ENCODE measurements around the gene EEF1AKMT2.
A peak's percentile ranks its signal among the peaks of the same experiment; 100 is the strongest.
"Not testable (repeated sequence)": the region's sequence is repeated elsewhere in the genome, so short reads cannot be mapped to it uniquely, and the experiment has no call there.

EEF1AKMT2 gene

GRCh38 chr10:124755581-124755980, 36.1 kb downstream of the EEF1AKMT2 start:
- DNase-seq (ENCODE audit: low spot score) = no peak

GRCh38 chr10:124754227-124754626, 37.5 kb downstream of the EEF1AKMT2 start:
- no peak for DNase-seq (ENCODE audit: low spot score)

- no peak for DNase-seq (ENCODE audit: low spot score)
Measured at GRCh38 chr10:124748953-124749645, 42.6 kb downstream of the EEF1AKMT2 start.

GRCh38 chr10:124748166-124748565, 43.5 kb downstream of the EEF1AKMT2 start:
- DNase-seq (ENCODE audit: low spot score) = no peak

- DNase-seq (ENCODE audit: low spot score) = no peak
Measured at GRCh38 chr10:124747745-124748144, 43.9 kb downstream of the EEF1AKMT2 start.

- no peak for DNase-seq (ENCODE audit: low spot score)
Measured at GRCh38 chr10:124746992-124747391, 44.7 kb downstream of the EEF1AKMT2 start.

GRCh38 chr10:124746447-124746846, 45.2 kb downstream of the EEF1AKMT2 start:
- not testable (repeated sequence) for DNase-seq (ENCODE audit: low spot score)

GRCh38 chr10:124745673-124746072, 46.0 kb downstream of the EEF1AKMT2 start:
- DNase-seq (ENCODE audit: low spot score) = peak; percentile 69

- no peak for DNase-seq (ENCODE audit: low spot score)
Measured at GRCh38 chr10:124745252-124745651, 46.4 kb downstream of the EEF1AKMT2 start.

GRCh38 chr10:124744102-124745050, 47.3 kb downstream of the EEF1AKMT2 start, which contains the start of gene FAM53B:
Gene FAM53B (minus strand): TSS chr10:124744378. CDS start chr10:124706713, 37,665 bp downstream.
- peak; percentile 76 for DNase-seq (ENCODE audit: low spot score)

GRCh38 chr10:124743191-124744101, 48.2 kb downstream of the EEF1AKMT2 start:
- DNase-seq (ENCODE audit: low spot score) = no peak

GRCh38 chr10:124742413-124743190, 49.1 kb downstream of the EEF1AKMT2 start:
- no peak for DNase-seq (ENCODE audit: low spot score)

- no peak for DNase-seq (ENCODE audit: low spot score)
Measured at GRCh38 chr10:124741922-124742412, 49.7 kb downstream of the EEF1AKMT2 start.

GRCh38 chr10:124741281-124741921, 50.3 kb downstream of the EEF1AKMT2 start:
- peak; percentile 77 for DNase-seq (ENCODE audit: low spot score)

- DNase-seq (ENCODE audit: low spot score) = no peak
Measured at GRCh38 chr10:124740369-124741280, 51.1 kb downstream of the EEF1AKMT2 start.

- DNase-seq (ENCODE audit: low spot score) = no peak
Measured at GRCh38 chr10:124739986-124740368, 51.7 kb downstream of the EEF1AKMT2 start.

- DNase-seq (ENCODE audit: low spot score) = no peak
Measured at GRCh38 chr10:124739119-124739921, 52.4 kb downstream of the EEF1AKMT2 start.

- DNase-seq (ENCODE audit: low spot score) = no peak
Measured at GRCh38 chr10:124738441-124738840, 53.2 kb downstream of the EEF1AKMT2 start.

All from CD4-positive, alpha-beta T cell treated with Interleukin-15 for 4 hours (primary cell).